Epithelial cell of umbilical artery (primary cell): ENCODE measurements around the gene TNFSF13. TPM values are rescaled to one million over a fixed set of nuclear protein-coding genes. Genes with fewer than 3 reads are reported as not detected.

ENCODE experiments used
- total RNA-seq: library from RNA; depleted of rRNA; stranded (reverse); fragments of >200 nt; gene quantifications from 2 replicates; pipeline ENCODE4 v1.2.3, GENCODE V29; 2014

TNFSF13 gene, protein sequence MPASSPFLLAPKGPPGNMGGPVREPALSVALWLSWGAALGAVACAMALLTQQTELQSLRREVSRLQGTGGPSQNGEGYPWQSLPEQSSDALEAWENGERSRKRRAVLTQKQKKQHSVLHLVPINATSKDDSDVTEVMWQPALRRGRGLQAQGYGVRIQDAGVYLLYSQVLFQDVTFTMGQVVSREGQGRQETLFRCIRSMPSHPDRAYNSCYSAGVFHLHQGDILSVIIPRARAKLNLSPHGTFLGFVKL
- 0.46 and 1.6 TPM in 2 replicates for total RNA-seq

DNA sequence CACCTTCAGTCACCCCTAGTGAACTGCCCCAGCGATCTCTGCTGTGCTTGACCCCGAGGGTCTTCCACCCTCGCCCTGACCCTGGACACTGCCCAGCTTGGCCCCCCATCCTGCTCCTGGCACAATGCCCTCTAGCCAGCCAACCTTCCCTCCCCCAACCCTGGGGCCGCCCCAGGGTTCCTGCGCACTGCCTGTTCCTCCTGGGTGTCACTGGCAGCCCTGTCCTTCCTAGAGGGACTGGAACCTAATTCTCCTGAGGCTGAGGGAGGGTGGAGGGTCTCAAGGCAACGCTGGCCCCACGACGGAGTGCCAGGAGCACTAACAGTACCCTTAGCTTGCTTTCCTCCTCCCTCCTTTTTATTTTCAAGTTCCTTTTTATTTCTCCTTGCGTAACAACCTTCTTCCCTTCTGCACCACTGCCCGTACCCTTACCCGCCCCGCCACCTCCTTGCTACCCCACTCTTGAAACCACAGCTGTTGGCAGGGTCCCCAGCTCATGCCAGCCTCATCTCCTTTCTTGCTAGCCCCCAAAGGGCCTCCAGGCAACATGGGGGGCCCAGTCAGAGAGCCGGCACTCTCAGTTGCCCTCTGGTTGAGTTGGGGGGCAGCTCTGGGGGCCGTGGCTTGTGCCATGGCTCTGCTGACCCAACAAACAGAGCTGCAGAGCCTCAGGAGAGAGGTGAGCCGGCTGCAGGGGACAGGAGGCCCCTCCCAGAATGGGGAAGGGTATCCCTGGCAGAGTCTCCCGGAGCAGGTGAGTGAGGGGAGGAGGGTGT lies at the start of gene TNFSF13:
TNFSF13 (plus strand) TSS at position 207 of the 776 bp plus-strand sequence; CDS start at position 497, 290 bp downstream.

DNA sequence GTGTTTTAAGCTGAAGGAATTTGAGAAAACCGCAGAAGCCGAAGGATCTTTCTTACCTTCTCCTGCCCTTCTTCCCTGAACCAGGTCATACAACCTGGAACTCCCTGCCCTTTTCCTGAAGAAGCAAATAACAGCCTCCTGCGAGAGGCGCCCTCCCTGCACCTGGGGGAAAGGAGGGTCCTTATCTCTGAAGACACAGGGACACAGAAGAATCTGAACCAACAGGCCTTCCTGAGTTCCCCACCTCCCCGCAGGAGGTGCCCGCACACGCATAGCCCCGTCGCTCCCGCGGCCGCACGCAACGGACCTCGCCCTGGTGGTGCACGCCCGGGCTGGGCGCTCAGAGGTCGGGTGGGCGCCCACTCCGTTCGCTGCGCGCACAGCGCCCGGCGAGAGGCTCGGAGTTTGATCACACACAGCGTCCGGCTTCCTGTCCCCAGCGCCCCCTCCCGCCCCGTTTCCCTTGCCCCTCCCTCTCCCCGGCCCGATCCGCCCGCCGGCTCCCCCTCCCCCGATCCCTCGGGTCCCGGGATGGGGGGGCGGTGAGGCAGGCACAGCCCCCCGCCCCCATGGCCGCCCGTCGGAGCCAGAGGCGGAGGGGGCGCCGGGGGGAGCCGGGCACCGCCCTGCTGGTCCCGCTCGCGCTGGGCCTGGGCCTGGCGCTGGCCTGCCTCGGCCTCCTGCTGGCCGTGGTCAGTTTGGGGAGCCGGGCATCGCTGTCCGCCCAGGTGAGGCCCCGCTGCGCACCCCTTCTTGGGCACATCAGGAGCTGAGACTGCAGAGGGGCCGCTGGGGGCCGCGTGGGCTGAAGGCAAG lies 9.8 kb upstream of the TNFSF13 start, which contains the start of gene TNFSF12:
TNFSF12 (plus strand) TSS at position 474 of the 816 bp plus-strand sequence; CDS start at position 570, 96 bp downstream.

DNA sequence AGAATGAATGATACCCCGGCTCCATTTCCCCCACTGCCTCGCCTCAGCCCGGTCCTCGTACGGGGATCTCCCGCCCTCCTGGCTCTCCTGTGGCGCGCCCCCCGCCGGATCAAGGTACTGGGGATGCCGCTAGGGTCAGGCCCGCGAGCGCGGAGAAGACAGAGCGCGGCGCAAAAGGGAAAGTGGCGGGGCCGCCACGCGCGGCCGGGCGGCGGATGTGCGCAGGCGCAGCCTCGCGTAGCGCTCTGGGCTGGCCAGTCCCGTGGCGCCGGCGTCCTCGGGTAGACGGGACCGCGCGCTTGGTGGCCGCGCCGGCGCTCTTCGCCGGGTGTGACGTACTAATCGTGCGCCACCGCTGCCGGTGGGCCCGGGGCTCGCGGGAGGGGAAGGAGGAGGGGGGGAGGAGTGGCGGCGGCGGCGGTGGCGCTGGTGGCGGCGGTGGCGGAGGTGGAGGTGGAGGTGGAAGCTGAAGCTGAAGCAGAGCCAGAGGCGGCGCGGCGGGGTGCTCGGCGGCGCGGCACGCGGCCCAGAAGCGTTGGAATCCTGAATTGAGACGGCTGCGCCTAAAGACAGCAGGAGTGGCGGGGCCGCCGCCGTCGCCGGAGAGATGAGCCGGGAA lies 3.1 kb downstream of the TNFSF13 start, which contains the start of gene SENP3:
SENP3 (plus strand) TSS at position 331 of the 619 bp plus-strand sequence. CDS start 1,158 bp downstream, outside the sequence.

DNA sequence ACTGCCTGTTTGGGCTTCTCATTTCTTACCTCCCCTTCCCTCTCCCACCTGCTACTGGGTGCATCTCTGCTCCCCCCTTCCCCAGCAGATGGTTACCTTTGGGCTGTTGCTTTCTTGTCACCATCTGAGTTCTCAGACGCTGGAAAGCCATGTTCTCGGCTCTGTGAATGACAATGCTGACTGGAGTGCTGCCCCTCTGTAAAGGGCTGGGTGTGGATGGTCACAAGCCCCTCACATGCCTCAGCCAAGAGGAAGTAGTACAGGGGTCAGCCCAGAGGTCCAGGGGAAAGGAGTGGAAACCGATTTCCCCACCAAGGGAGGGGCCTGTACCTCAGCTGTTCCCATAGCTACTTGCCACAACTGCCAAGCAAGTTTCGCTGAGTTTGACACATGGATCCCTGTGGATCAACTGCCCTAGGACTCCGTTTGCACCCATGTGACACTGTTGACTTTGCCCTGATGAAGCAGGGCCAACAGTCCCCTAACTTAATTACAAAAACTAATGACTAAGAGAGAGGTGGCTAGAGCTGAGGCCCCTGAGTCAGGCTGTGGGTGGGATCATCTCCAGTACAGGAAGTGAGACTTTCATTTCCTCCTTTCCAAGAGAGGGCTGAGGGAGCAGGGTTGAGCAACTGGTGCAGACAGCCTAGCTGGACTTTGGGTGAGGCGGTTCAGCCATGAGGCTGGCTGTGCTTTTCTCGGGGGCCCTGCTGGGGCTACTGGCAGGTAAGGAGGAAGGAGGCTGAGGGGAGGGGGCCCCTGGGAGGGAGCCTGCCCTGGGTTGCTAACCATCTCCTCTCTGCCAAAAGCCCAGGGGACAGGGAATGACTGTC lies 20.7 kb downstream of the TNFSF13 start, which contains the start of gene CD68:
CD68 (plus strand) TSS at position 638 of the 833 bp plus-strand sequence; CDS start at position 678, 40 bp downstream.

DNA sequence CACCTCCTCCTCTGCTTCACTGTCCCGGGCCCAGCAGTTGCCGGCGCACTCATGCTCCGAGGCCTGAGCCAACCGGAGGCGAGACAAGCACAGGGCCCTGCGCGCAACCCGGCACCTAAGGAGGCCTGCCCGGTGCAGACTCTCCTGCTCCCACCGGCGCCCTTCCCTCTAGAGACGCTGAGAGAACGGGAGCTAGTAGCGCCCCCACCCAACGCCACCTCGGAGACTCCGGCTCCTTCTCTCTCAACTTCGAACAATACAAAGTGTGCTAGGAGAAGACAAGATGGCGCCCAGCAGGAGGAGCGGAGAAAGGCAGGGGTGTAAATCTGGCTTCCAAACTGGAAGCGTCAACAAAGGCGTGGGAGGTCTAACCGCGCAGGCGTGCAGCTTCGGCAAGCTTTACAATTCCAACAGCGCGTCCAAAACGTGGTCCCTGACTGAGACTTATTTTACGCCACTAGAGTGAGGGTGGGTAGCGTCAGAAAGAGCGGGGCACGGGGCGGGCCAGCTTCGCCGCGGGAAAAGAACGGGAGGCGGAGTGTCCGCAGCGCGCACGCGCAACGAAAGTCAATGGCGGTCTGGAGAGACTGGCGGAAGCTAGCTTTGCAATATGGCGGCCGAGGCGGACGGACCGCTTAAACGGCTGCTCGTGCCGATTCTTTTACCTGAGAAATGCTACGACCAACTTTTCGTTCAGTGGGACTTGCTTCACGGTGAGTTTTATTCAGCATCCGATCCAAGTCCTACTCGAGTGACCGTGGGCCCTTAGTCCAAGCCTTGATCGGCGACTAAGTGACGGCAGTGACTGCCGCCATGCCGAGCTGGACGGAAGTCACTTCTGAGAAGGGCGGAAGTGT lies 24.9 kb downstream of the TNFSF13 start, which contains the start of gene MPDU1:
MPDU1 (plus strand) TSS at position 600 of the 857 bp plus-strand sequence; CDS start at position 611, 11 bp downstream.

DNA sequence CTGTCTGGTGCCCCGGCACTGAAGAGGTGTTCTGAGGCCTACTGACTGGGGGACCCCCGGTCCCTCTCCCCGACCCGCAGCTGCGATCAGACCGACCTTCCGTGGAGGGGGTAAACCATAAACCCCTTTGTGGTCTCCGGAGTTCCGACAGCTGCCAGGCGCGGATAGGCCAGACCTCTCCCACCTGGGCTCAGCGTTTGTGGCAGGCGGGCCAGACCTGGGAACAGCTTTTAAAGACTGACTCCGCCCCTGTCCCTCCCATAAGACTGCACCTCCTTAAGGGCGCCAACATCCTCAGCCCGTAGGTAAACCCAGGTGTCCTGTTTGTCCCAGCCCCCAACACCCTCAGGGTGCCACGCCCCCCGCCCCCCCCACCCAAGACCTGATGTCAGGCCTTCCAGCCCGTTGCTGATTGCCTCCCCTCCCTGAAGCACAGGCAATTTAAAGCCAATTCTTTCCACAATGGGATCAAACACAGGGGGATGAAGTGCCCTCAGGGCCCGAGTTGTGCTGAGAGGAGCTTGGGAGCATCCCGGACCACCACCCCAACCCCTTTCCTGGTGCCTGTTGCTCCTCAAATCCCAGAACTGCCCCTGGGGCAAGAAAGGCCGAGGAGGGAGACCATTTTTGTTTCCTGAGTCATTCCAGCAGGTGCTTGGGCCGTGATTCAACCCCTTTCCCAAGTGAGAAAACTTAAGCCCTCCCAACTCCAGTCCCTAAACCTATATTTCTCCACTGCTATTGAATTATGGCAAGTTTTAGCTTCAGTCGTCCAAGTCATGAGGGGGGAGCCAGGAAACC lies 31.5 kb downstream of the TNFSF13 start, which contains the start of gene SOX15:
SOX15 (minus strand) TSS at position 204 of the 801 bp plus-strand sequence. CDS start 418 bp downstream, outside the sequence.

Other genes starting within 250 kb of the TNFSF13 start
- gene GPS2, start 243.4 kb upstream of the TNFSF13 start, total RNA-seq, result 34.8 and 60.0 TPM in 2 replicates
- 12.0 and 17.9 TPM in 2 replicates for gene NEURL4, start 229.4 kb upstream of the TNFSF13 start, total RNA-seq
- not detected in 2 replicates for gene ACAP1, start 222.2 kb upstream of the TNFSF13 start, total RNA-seq
- 1.9 and 2.9 TPM in 2 replicates for gene KCTD11, start 206.6 kb upstream of the TNFSF13 start, total RNA-seq
- not detected in 2 replicates for gene TMEM95, start 203.6 kb upstream of the TNFSF13 start, total RNA-seq
- 0.91 TPM in 1 of 2 replicates, not detected in the other for gene TNK1, start 177.7 kb upstream of the TNFSF13 start, total RNA-seq
- gene PLSCR3, start 164.2 kb upstream of the TNFSF13 start, total RNA-seq, result 8.4 and 15.3 TPM in 2 replicates
- gene TMEM256, start 154.7 kb upstream of the TNFSF13 start, total RNA-seq, result 71.3 and 188 TPM in 2 replicates
- 2.1 and 2.6 TPM in 2 replicates for gene NLGN2, start 150.9 kb upstream of the TNFSF13 start, total RNA-seq
- not detected in 2 replicates for gene SPEM1, start 138.4 kb upstream of the TNFSF13 start, total RNA-seq
- not detected in 2 replicates for gene SPEM2, start 133.1 kb upstream of the TNFSF13 start, total RNA-seq
- gene SPEM3, start 129.9 kb upstream of the TNFSF13 start, total RNA-seq, result not detected in 2 replicates
- gene TMEM102, start 123.3 kb upstream of the TNFSF13 start, total RNA-seq, result 5.6 and 7.5 TPM in 2 replicates
- 0.15 and 0.32 TPM in 2 replicates for gene FGF11, start 119.2 kb upstream of the TNFSF13 start, total RNA-seq
- 4.5 and 6.5 TPM in 2 replicates for gene CHRNB1, start 113.7 kb upstream of the TNFSF13 start, total RNA-seq
- gene ZBTB4, start 79.1 kb upstream of the TNFSF13 start, total RNA-seq, result 6.7 and 7.1 TPM in 2 replicates
- gene SLC35G6, start 77.3 kb upstream of the TNFSF13 start, total RNA-seq, result not detected in 2 replicates
- 54.1 and 66.9 TPM in 2 replicates for gene POLR2A, start 74.4 kb upstream of the TNFSF13 start, total RNA-seq
- 3.6 and 6.5 TPM in 2 replicates for gene TNFSF12, start 9.7 kb upstream of the TNFSF13 start, total RNA-seq
- 92.9 and 115 TPM in 2 replicates for gene SENP3, start 3.2 kb downstream of the TNFSF13 start, total RNA-seq
- gene CD68, start 20.9 kb downstream of the TNFSF13 start, total RNA-seq, result 1.1 and 1.3 TPM in 2 replicates
- 117 and 125 TPM in 2 replicates for gene MPDU1, start 25.1 kb downstream of the TNFSF13 start, total RNA-seq
- gene SOX15, start 31.3 kb downstream of the TNFSF13 start, total RNA-seq, result not detected in 2 replicates
- gene FXR2, start 56.1 kb downstream of the TNFSF13 start, total RNA-seq, result 39.2 and 47.7 TPM in 2 replicates
- 24.0 and 24.3 TPM in 2 replicates for gene SAT2, start 69.1 kb downstream of the TNFSF13 start, total RNA-seq
- not detected in 2 replicates for gene SHBG, start 71.4 kb downstream of the TNFSF13 start, total RNA-seq
- gene ATP1B2, start 92.2 kb downstream of the TNFSF13 start, total RNA-seq, result not detected in 2 replicates
- gene TP53, start 128.7 kb downstream of the TNFSF13 start, total RNA-seq, result 40.6 and 70.1 TPM in 2 replicates
- gene WRAP53, start 129.7 kb downstream of the TNFSF13 start, total RNA-seq, result 10.1 and 10.6 TPM in 2 replicates
- 0.15 and 0.97 TPM in 2 replicates for gene EFNB3, start 146.5 kb downstream of the TNFSF13 start, total RNA-seq
- under 0.01 and 0.30 TPM in 2 replicates for gene DNAH2, start 159.0 kb downstream of the TNFSF13 start, total RNA-seq